ENCODE measurements around the gene CCL8.
"Not testable (repeated sequence)": the region's sequence is repeated elsewhere in the genome, so short reads cannot be mapped to it uniquely, and the experiment has no call there.

CCL8 gene

DNA sequence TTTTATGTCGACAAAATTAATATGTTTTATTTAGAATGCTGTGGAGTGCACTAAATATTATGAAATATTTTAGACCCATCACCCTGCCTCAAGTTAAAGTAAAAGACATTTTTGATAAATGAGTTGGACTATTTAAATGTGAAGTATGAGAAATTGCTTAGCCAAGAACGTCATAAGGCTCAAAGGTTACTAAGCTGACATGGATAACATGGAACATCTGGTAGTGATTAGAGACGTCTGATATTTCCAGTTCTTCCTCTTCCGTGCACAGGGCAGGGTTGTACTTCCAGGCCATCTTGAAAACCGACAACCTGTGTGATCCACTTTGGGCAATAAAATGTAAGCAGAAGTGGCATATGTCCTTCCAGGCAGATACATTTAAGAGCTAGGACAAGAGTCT is 7.2 kb upstream of the CCL8 start:
- in situ Hi-C loops (cut with HindIII; ENCODE audit: low sequenced_read_pairs) = no loop called here

DNA sequence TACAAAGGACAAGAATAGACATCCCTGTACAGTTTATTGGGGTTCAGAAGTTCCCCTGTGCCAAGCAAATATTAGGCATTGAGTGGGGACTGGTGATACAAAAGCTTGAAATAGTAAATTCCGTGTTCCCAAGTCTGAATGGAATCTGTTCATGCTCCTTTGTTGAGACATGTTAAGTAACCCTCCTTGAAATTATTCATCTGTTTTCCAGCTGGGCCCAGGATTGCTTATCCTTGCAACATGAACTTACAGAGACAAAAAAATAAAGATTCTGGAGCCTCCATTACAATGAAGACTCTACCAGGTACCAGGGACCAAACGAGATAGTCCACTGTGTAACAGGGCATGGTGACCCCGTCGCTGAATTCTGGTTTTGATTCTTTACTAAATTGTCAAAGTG is 6.1 kb upstream of the CCL8 start:
- in situ Hi-C loops (cut with HindIII; ENCODE audit: low sequenced_read_pairs) = no loop called here

DNA sequence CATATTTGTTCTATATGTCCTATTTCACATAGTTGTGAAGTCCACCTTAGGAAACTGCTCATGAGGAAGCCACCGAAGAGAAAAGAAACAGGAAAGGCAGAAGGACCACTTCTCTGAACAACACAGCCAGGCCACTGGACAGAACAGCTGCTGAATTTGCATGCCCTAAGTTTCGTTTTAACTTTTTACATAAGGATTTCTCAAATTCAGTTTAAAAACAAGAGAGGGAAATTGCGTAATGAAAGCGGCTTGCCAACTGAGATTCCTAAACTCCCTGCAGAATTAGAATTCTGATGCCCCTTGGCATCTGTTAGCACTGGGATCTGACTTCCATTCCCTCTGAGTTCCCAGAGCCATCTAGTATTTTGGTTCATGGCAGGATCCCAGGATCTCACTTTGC is 5.0 kb upstream of the CCL8 start:
- in situ Hi-C loops (cut with HindIII; ENCODE audit: low sequenced_read_pairs) = no loop called here

DNA sequence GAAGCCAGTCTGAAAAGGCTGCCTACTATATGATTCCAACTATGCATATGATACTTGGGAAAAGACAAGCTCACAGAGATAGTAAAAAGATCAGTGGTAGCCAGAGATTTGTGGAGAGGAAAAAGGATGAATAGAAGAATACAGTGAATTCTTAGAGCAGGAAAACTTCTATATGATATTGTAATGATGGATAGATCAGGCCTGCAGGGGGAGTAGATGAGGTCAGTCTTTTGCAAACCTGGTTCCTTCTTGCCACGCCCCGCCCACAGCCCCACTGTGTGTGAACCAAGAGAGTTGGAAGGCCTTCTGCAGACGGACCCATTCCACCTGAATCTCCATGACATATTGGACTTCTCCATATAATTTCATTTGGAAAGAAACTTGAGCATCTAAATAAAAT is 761 bp upstream of the CCL8 start:
- in situ Hi-C loops (cut with HindIII; ENCODE audit: low sequenced_read_pairs) = no loop called here

DNA sequence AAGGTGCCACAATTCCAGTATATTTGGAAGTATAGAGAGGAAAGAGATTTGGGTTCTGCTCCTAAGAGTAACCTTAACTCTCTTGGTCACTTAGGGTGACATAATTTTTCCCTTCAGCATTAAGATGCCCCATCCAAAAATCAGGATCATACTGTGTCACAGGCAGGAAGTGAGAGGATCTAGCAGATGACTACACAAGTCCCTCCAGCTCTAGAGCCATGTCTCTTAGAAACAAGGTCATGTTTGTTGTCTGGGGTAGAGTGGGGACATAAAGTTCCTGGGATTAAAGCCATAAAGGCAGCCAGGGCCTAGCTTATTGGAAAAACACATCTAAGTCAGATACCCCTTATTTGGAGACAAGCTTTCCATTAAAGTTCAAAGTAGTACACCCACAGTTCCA is 2.7 kb downstream of the CCL8 start:
- in situ Hi-C loops (cut with HindIII; ENCODE audit: low sequenced_read_pairs) = no loop called here

DNA sequence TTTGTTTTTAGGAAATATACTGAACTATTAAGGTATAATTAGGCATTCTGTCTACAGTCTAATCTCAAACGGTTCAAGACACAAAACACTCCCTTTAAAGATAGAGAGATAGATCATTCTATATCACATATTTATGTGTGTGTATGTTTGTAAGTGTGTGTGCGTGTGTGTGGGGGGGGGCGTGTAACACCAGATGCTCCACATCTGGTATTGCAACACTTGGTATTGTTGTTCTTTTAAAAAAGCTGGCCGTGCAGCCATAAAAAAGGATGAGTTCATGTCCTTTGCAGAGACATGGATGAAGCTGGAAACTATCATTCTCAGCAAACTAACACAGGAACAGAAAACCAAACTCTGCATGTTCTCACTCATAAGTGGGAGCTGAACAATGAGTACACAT is 8.3 kb downstream of the CCL8 start:
- in situ Hi-C loops (cut with HindIII; ENCODE audit: low sequenced_read_pairs) = not testable (repeated sequence)

DNA sequence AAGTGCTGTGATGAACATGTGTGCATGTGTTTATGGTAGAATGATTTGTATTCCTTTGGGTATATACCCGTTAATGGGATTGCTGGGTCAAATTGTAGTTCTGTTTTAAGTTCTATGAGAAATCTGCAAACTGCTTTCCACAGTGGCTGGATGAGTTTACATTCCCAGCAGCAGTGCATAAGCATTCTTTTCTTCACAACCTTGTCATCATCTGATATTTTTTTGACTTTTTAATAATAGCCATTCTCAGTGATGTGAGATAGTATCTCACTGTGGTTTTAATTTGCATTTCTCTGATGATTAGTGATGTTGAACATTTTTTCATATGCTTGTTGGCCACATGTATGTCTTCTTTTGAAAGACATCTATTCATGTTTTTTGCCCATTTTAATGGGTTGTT is 18.5 kb downstream of the CCL8 start:
- in situ Hi-C loops (cut with HindIII; ENCODE audit: low sequenced_read_pairs) = no loop called here

DNA sequence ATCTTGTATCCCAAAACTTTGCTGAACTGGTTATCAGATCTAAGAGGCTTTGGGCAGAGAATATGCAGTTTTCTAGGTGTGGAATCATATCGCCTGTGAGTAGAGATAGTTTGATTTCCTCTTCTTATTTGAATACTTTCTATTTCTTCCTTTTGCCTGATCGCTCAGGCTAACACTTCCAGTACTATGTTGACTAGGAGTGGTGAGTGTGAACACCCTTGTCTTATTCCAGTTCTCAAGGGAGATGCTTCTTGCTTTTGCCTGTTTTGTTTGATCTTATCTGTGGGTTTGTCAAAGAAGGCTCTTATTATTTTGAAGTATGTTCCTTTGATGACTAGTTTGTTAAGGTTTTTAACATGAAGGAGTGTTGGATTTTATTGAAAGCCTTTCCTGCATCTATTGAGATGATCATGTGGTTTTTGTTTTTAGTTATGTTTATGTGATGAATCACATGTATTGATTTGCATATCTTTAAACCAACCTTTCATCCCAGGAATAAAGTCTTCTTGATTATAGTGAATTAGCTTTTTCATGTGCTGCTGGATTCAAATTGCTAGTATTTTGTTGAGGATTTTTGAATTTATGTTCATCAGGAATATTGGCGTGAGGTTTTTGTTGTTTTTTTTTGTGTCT is 20.0 kb downstream of the CCL8 start:
- in situ Hi-C loops (cut with HindIII; ENCODE audit: low sequenced_read_pairs) = no loop called here

DNA sequence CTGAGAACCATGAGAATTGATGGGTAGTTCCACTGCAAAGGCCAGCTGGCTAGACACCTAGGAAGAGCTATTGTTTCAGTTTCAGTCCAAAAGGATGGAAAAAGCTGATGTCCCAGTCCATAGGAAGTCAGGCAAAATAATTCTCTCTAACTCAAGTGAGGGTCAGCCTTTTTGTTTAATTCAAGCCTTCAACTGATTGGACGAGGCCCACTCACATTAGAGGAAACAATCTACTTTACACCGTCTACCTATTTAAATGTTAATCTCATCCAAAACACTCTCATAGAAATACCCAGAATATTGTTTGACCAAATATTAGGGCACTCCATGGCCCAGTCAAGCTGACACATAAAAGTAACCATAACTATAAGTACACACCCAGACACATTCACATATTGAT is 22.7 kb downstream of the CCL8 start:
- in situ Hi-C loops (cut with HindIII; ENCODE audit: low sequenced_read_pairs) = no loop called here

DNA sequence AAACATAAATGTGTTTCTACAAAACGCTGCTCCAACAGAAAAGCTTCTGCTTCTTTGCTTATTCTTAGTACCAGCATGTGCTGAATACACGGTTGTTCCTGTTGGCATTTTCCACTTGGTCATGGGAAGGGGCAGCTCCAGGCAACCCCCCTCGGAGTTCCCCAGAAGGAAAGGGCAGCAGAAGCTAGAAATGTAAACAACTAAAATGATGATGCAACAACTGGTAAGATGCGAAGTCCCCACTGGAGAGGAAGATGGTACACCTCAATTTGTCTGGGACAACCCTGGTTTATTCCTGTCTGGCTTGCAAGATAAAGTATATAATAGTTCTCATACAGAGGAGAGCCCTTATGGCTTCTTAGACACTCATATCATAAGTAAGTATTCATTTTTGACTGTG is 27.8 kb downstream of the CCL8 start:
- in situ Hi-C loops (cut with HindIII; ENCODE audit: low sequenced_read_pairs) = no loop called here

DNA sequence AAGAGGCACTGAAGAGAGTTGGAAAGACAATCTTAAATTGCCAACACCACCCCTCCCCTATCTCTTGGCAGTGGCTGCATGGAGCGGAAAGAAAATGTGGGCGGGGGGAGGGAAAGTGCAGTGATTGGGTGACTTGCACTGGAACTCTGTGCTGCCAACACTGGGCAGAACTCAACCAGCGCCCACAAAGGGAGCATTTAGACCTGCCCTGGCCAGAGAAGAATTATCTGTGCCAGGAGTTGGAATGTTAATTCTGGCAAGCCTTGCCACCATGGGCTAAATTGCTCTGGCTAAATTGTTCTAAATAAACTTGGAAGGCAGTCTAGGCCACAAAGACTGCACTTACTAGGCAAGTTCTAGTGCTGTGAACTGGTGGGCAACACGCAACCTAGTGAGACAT is 30.5 kb downstream of the CCL8 start:
- in situ Hi-C loops (cut with HindIII; ENCODE audit: low sequenced_read_pairs) = no loop called here

DNA sequence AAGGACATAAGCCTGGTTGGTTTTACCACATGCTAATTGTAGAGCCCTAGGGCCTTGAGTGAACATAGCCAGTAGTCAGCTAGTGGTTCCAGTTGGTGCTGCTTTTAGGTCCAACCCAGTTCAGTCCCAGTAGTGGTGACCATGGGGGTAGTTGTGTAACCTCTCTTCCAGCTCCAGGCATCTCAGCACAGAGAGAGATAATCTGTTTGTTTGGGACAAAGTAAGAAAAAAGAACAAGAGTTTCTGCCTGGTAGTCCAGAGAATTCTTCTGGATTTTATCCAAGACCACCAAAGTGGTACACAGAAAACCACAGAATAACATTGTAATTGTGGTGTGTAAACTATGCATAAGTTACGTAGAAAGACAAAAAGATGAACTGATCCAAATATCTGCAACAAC is 31.9 kb downstream of the CCL8 start:
- in situ Hi-C loops (cut with HindIII; ENCODE audit: low sequenced_read_pairs) = no loop called here

DNA sequence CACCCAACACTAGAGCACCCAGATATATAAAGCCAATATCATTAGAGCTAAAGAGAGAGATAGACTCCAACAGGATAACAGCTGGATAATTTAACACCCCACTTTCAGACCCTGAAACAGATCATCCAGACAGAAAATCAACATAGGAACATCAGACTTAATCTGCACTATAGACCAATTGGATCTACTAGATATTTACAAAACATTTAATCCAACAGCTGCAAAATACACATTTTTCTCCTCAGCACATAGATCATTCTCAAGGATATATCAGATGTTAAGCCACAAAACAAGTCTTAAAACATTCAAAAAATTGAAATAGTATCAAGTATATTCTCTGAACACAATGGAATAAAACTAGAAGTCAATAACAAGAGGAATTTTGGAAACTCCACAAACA is 33.0 kb downstream of the CCL8 start:
- in situ Hi-C loops (cut with HindIII; ENCODE audit: low sequenced_read_pairs) = no loop called here

DNA sequence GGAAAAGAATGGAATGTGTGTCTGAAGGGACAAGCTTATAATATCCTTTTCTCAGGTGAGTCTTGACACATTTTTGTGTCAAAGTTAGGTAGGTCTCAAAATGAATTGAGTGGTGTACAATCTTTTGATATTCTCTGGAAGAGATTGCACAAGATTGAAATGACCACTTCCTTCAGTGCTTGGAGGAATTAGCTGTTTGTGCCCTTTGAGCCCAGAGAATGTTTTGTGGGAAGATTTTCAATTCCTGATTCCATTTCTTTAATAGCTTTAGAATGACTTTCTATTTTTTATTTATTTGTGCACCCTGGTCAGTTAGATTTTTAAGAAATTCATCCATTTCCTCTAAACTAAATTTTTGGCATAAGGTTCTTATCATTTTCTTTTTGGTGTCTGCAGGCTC is 35.4 kb downstream of the CCL8 start:
- in situ Hi-C loops (cut with HindIII; ENCODE audit: low sequenced_read_pairs) = loop anchor here (5.0 kb wide), 1 partner anchor 43 kb away; no protein-coding TSS in a partner anchor

DNA sequence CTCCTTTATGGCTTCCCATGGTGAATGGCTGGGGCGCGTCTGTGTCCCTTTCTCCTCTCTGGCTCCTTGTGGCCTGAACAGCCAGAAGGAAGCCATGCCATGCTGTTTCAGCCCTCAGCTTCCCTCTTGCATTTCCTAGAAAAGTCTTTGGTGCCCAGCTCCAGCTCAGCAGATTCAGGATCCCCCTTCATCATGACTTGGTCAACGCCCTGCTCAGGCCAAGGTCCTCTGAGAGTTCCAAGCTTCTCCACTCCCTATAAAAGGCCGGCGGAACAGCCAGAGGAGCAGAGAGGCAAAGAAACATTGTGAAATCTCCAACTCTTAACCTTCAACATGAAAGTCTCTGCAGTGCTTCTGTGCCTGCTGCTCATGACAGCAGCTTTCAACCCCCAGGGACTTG is 37.0 kb downstream of the CCL8 start, which contains the start of gene CCL13:
CCL13 (plus strand) TSS at position 287 of the 400 bp plus-strand sequence; CDS start at position 334, 47 bp downstream.
- in situ Hi-C loops (cut with HindIII; ENCODE audit: low sequenced_read_pairs) = loop anchor here (5.0 kb wide), 1 partner anchor 41 kb away; no protein-coding TSS in a partner anchor

DNA sequence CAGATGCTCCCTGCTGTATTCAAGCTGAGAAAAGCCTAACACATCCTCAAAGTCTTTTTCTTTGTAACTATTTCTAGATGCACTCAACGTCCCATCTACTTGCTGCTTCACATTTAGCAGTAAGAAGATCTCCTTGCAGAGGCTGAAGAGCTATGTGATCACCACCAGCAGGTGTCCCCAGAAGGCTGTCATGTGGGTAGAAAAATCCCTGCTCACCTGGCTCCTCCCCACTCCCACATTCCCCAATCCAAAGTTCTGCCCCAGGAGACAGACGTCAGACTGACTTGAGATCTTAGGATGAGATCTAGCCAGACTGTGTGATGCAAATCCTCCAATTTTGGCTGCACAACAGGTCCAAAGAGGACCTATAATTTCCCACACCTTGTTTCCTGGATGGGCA is 38.2 kb downstream of the CCL8 start:
- in situ Hi-C loops (cut with HindIII; ENCODE audit: low sequenced_read_pairs) = loop anchor here (5.0 kb wide), 1 partner anchor 40 kb away; no protein-coding TSS in a partner anchor

DNA sequence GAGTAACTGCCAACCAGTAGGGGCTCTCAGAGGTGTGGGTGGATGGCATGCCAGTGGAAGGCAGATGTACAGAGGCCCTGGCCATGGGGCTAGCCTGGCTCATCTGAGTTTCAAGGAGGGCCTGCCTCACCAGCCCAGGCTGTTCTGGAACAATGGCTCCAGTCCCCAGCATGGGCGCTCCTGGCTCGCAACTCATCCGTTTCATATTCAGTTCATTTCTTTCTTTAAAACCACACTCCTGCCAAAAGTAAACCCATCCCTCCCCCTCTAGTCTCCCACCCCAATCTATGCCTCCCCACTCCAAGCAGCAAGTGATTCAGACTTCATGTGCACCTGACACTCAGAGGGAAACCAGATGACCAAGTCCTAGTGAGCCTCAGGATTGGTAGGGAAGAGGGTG is 39.4 kb downstream of the CCL8 start:
- in situ Hi-C loops (cut with HindIII; ENCODE audit: low sequenced_read_pairs) = loop anchor here (5.0 kb wide), 1 partner anchor 39 kb away; no protein-coding TSS in a partner anchor

DNA sequence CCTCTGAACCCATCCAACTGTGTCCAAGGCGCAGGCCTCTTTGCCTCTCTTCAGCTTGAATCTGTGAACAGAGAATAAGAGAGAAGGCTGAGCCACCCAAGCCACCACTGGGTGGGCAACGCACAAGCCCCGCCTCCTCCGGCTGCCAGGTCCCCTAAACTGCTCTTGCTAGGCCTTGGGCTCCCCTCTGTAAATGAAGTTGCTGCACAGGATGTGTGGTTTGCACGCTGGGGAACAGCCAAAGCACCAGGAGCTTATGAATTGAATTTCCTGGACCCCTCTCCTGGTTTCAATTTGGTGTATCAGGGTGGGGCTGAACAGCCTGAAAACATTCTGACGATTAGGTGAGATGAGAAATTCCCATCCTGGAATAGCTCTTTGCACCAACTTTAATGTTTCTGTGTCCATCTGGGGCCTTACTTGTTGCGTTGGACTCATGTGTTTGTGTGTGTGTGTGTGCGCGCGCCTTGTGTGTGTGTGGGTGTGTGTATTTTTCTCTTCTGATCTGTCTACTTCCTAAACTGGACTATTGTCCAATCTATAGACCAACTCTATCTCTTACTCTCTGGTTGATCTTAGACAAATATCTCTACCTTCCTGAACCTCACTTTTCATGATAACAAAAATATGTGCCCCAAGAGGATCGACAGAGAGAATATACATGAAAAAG is 41.5 kb downstream of the CCL8 start:
- in situ Hi-C loops (cut with HindIII; ENCODE audit: low sequenced_read_pairs) = no loop called here

DNA sequence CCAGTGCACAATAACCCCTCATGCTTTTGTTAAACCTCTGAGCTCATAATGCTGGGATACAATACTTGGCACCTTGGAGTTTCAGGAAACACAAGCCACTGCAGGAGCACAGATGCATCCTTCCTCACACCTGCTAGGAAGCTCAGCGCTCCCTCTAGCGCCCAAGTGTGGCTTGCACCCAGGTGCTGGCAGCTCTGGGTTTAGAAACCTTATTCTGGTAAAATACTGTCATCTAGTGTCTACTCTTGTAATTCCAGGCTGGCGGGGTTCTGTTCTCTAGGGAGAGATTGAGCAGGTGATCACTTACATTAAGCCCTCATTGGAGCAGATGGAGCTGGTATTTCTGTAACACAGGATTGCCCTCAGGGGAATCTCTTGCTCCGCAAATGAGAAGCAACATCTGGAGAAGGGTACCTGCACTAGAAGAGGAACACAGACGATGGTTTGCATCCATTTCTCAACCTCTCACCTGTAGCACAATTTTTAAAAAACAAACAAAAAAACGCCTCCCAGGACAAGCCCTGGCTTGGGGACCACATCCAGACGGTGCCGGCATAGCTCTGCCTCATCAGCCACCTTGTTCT is 42.3 kb downstream of the CCL8 start:
- in situ Hi-C loops (cut with HindIII; ENCODE audit: low sequenced_read_pairs) = no loop called here

DNA sequence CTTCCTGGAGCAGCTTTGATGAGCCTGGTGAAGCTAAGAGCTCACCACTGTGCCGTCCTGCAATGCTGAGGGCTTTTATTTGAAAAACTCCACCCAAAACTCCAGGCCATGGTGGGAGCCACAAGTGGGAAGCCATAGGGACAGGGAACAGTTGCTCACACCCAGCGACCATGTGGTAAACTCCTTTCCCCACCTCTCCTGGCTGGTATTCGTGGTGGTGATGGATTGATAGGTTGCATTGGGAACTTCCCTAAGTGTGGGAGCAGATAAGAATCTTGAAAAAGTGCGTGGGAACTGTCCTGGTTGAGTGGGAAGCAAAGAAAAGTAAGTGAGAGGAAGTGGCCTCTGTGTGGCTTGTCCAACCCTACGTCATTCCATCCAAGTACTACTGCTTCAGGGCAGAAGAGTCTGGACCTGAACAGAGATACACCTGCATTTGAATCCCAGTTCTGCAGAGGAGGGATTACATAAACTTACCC is 44.0 kb downstream of the CCL8 start, which contains the start of gene CCL1:
CCL1 (minus strand) TSS at position 51 of the 479 bp plus-strand sequence. CDS start 72 bp downstream, outside the sequence.
- in situ Hi-C loops (cut with HindIII; ENCODE audit: low sequenced_read_pairs) = no loop called here

DNA sequence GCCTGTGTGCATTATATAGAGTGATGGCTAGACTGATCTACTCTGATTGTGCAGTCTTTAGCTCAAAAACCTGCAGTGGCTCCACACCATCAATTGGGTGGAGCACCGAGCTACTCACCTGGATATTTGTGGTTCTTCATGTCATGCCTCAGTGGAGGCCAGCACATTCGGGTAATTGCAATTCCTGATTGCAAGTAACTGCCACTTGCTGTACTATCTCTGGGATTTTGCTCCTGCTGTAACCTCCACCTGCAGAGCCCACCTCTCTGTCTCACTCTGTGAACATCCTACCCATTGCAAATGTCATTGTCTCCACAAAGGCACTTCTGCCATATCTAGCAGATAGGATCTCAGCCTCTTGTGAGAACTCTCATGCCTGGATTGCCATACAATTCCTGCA is 45.5 kb downstream of the CCL8 start:
- in situ Hi-C loops (cut with HindIII; ENCODE audit: low sequenced_read_pairs) = no loop called here

DNA sequence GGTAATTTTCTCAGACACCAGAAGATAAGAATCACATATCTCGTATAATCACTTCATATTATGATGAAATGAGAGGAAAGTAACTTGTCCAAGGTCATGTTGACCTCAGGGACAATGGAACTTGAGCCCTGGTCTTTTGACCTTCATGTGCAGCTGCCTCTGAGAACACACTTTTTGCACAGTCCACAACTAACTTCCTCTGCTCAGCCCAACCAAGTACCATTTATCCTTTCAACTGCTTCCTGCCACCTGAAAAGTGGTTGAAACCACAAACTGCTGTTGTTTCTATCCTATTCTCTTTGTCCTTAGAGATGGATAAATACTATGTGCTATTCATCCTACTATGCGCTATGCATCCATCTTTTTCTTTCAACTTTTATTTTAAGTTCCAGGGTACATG is 46.1 kb downstream of the CCL8 start:
- in situ Hi-C loops (cut with HindIII; ENCODE audit: low sequenced_read_pairs) = no loop called here
